ENCODE results near the gene ARF4. TPM values are rescaled to one million over a fixed set of nuclear protein-coding genes. Genes with fewer than 3 reads are reported as not detected.

ARF4 gene
- total RNA-seq, 1 experiment from 2014 or later = 117 TPM

DNA sequence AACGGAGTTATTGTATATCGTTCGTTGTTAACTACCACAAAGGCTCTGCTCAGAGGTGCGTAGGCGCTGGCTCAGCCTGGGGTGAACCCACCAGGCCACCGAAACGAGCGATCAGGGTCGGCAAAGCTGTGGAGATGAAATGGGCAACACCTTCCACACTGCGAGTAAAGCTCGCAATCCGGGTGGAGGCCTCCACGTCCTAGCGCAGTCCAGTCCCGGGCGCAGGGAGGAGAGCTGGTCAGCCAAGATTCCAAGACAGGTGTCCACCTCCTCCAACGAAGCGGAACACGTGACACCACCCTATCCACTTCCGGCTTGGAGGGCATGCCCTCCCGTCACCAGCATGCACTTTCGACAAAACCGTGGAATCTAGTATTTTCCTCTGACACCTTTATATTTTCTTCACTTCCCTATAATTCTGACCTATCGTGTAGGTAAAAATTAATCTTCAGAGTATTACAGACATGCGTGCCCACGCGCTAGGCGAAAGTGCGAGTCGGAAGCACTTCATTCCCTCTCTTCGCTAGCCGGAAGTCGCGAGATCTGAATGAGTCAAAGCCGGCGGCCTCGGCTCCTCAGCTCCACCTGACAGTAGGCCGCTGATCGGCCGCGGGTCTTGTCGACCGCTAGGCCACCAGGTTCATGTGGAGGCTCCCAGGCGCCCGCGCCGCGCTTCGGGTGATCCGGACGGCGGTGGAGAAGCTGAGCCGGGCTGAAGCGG is 41.2 kb downstream of the ARF4 start, which contains the start of gene PDE12:
PDE12 (plus strand) TSS at position 537 of the 721 bp plus-strand sequence; CDS start at position 643, 106 bp downstream.
- Mint-ChIP-seq H3K27ac (peak within 1 kb of the TSS; percentile 100), H3K27me3 (ENCODE audit: low read depth) (peaks cover 10% of the 10 kb centered on the region), H3K36me3 (peaks cover 13% of the 10 kb centered on the region), H3K4me1 (peaks cover 18% of the 10 kb centered on the region), H3K9me3 (no peaks in the 10 kb centered on the region), H3K4me3 (peak within 1 kb of the TSS; percentile 95)
- ATAC-seq (peak; percentile 88), DNase-seq (ENCODE audit: low spot score) (peak; percentile 81)
- ChIA-PET CTCF (interaction anchor here (1.2 to 2.1 kb wide), 3 partner anchors 12 to 158 kb away, joined by 3 to 13 read pairs (median 6); partner anchors contain the start of gene DNAH12), POLR2A (interaction anchor here (1.3 to 2.0 kb wide), 3 partner anchors 12 to 158 kb away, joined by 3 to 11 read pairs (median 7); partner anchors contain the start of genes ARF4 and DNAH12)
- TF ChIP-seq, protein P1, sequence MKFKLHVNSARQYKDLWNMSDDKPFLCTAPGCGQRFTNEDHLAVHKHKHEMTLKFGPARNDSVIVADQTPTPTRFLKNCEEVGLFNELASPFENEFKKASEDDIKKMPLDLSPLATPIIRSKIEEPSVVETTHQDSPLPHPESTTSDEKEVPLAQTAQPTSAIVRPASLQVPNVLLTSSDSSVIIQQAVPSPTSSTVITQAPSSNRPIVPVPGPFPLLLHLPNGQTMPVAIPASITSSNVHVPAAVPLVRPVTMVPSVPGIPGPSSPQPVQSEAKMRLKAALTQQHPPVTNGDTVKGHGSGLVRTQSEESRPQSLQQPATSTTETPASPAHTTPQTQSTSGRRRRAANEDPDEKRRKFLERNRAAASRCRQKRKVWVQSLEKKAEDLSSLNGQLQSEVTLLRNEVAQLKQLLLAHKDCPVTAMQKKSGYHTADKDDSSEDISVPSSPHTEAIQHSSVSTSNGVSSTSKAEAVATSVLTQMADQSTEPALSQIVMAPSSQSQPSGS (CRISPR knock-in tag; IDR thresholded peaks at IDR 0.05; ENCODE audit: borderline replicate concordance, low read depth) = no peak
- TF ChIP-seq TEAD4 (CRISPR knock-in tag; IDR thresholded peaks at IDR 0.05) (peak; percentile 24; the same call in 1 of the 2 replicates), OVOL2 (CRISPR knock-in tag; IDR thresholded peaks at IDR 0.05; ENCODE audit: borderline replicate concordance) (no peak), ZNF317 (CRISPR knock-in tag; IDR thresholded peaks at IDR 0.05; ENCODE audit: borderline replicate concordance, low read depth) (no peak), KAT7 (CRISPR knock-in tag; IDR thresholded peaks at IDR 0.05; ENCODE audit: borderline replicate concordance) (0 out of 2 replicates have a peak, but pooled peaks have one; percentile 14), RORB (CRISPR knock-in tag; IDR thresholded peaks at IDR 0.05) (no peak), ZNF416 (CRISPR knock-in tag; IDR thresholded peaks at IDR 0.05) (no peak), MYBL2 (CRISPR knock-in tag; IDR thresholded peaks at IDR 0.05) (peak; percentile 64; the same call in 1 of the 2 replicates), ZNF671 (CRISPR knock-in tag; IDR thresholded peaks at IDR 0.05) (no peak), ESRRA (CRISPR knock-in tag; IDR thresholded peaks at IDR 0.05; ENCODE audit: borderline replicate concordance) (no peak; the same call in 1 of the 2 replicates), NFYB (CRISPR knock-in tag; conservative IDR thresholded peaks at IDR 0.05; ENCODE audit: low read depth) (no peak), EMX1 (CRISPR knock-in tag; IDR thresholded peaks at IDR 0.05) (no peak)
- TF ChIP-seq, protein P2, sequence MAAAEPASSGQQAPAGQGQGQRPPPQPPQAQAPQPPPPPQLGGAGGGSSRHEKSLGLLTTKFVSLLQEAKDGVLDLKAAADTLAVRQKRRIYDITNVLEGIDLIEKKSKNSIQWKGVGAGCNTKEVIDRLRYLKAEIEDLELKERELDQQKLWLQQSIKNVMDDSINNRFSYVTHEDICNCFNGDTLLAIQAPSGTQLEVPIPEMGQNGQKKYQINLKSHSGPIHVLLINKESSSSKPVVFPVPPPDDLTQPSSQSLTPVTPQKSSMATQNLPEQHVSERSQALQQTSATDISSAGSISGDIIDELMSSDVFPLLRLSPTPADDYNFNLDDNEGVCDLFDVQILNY (CRISPR knock-in tag; IDR thresholded peaks at IDR 0.05) = no peak
- TF ChIP-seq, protein P3, sequence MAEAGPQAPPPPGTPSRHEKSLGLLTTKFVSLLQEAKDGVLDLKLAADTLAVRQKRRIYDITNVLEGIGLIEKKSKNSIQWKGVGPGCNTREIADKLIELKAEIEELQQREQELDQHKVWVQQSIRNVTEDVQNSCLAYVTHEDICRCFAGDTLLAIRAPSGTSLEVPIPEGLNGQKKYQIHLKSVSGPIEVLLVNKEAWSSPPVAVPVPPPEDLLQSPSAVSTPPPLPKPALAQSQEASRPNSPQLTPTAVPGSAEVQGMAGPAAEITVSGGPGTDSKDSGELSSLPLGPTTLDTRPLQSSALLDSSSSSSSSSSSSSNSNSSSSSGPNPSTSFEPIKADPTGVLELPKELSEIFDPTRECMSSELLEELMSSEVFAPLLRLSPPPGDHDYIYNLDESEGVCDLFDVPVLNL (CRISPR knock-in tag; IDR thresholded peaks at IDR 0.05; ENCODE audit: borderline replicate concordance, low read depth) = no peak
- TF ChIP-seq, protein P4, sequence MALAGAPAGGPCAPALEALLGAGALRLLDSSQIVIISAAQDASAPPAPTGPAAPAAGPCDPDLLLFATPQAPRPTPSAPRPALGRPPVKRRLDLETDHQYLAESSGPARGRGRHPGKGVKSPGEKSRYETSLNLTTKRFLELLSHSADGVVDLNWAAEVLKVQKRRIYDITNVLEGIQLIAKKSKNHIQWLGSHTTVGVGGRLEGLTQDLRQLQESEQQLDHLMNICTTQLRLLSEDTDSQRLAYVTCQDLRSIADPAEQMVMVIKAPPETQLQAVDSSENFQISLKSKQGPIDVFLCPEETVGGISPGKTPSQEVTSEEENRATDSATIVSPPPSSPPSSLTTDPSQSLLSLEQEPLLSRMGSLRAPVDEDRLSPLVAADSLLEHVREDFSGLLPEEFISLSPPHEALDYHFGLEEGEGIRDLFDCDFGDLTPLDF (CRISPR knock-in tag; IDR thresholded peaks at IDR 0.05) = peak; percentile 81
- TF ChIP-seq, protein P5, sequence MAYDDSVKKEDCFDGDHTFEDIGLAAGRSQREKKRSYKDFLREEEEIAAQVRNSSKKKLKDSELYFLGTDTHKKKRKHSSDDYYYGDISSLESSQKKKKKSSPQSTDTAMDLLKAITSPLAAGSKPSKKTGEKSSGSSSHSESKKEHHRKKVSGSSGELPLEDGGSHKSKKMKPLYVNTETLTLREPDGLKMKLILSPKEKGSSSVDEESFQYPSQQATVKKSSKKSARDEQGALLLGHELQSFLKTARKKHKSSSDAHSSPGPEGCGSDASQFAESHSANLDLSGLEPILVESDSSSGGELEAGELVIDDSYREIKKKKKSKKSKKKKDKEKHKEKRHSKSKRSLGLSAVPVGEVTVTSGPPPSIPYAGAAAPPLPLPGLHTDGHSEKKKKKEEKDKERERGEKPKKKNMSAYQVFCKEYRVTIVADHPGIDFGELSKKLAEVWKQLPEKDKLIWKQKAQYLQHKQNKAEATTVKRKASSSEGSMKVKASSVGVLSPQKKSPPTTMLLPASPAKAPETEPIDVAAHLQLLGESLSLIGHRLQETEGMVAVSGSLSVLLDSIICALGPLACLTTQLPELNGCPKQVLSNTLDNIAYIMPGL (CRISPR knock-in tag; IDR thresholded peaks at IDR 0.05) = no peak
- TF ChIP-seq, protein P6, sequence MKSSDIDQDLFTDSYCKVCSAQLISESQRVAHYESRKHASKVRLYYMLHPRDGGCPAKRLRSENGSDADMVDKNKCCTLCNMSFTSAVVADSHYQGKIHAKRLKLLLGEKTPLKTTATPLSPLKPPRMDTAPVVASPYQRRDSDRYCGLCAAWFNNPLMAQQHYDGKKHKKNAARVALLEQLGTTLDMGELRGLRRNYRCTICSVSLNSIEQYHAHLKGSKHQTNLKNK (CRISPR knock-in tag; IDR thresholded peaks at IDR 0.05) = no peak
- TF ChIP-seq, protein P7, sequence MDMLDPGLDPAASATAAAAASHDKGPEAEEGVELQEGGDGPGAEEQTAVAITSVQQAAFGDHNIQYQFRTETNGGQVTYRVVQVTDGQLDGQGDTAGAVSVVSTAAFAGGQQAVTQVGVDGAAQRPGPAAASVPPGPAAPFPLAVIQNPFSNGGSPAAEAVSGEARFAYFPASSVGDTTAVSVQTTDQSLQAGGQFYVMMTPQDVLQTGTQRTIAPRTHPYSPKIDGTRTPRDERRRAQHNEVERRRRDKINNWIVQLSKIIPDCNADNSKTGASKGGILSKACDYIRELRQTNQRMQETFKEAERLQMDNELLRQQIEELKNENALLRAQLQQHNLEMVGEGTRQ (CRISPR knock-in tag; IDR thresholded peaks at IDR 0.05) = peak; percentile 93
- TF ChIP-seq, protein P8, sequence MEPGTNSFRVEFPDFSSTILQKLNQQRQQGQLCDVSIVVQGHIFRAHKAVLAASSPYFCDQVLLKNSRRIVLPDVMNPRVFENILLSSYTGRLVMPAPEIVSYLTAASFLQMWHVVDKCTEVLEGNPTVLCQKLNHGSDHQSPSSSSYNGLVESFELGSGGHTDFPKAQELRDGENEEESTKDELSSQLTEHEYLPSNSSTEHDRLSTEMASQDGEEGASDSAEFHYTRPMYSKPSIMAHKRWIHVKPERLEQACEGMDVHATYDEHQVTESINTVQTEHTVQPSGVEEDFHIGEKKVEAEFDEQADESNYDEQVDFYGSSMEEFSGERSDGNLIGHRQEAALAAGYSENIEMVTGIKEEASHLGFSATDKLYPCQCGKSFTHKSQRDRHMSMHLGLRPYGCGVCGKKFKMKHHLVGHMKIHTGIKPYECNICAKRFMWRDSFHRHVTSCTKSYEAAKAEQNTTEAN (CRISPR knock-in tag; IDR thresholded peaks at IDR 0.05) = 0 out of 2 replicates have a peak, but pooled peaks have one; percentile 25
- TF ChIP-seq, protein P9, sequence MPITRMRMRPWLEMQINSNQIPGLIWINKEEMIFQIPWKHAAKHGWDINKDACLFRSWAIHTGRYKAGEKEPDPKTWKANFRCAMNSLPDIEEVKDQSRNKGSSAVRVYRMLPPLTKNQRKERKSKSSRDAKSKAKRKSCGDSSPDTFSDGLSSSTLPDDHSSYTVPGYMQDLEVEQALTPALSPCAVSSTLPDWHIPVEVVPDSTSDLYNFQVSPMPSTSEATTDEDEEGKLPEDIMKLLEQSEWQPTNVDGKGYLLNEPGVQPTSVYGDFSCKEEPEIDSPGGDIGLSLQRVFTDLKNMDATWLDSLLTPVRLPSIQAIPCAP (CRISPR knock-in tag; IDR thresholded peaks at IDR 0.05) = peak; percentile 90; the same call in 1 of the 2 replicates
- TF ChIP-seq, protein P10, sequence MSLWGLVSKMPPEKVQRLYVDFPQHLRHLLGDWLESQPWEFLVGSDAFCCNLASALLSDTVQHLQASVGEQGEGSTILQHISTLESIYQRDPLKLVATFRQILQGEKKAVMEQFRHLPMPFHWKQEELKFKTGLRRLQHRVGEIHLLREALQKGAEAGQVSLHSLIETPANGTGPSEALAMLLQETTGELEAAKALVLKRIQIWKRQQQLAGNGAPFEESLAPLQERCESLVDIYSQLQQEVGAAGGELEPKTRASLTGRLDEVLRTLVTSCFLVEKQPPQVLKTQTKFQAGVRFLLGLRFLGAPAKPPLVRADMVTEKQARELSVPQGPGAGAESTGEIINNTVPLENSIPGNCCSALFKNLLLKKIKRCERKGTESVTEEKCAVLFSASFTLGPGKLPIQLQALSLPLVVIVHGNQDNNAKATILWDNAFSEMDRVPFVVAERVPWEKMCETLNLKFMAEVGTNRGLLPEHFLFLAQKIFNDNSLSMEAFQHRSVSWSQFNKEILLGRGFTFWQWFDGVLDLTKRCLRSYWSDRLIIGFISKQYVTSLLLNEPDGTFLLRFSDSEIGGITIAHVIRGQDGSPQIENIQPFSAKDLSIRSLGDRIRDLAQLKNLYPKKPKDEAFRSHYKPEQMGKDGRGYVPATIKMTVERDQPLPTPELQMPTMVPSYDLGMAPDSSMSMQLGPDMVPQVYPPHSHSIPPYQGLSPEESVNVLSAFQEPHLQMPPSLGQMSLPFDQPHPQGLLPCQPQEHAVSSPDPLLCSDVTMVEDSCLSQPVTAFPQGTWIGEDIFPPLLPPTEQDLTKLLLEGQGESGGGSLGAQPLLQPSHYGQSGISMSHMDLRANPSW (CRISPR knock-in tag; conservative IDR thresholded peaks at IDR 0.05; ENCODE audit: low read depth) = no peak

All from WTC11 (cell line).